WI38 (cell line): ENCODE results near the gene PDE3A.

Source experiments
- H3K4me3 ChIP-seq: 2 replicates; pipeline ENCODE4 v1.5.1; 2011; ENCODE audit warnings: low read depth, mild to moderate bottlenecking, control low read depth, low read length
- CTCF ChIP-seq: IDR thresholded peaks from 2 replicates; pipeline ENCODE4 v1.5.1; 2012; ENCODE audit warnings: low read depth, mild to moderate bottlenecking, control low read depth, low read length

The PDE3A gene

DNA sequence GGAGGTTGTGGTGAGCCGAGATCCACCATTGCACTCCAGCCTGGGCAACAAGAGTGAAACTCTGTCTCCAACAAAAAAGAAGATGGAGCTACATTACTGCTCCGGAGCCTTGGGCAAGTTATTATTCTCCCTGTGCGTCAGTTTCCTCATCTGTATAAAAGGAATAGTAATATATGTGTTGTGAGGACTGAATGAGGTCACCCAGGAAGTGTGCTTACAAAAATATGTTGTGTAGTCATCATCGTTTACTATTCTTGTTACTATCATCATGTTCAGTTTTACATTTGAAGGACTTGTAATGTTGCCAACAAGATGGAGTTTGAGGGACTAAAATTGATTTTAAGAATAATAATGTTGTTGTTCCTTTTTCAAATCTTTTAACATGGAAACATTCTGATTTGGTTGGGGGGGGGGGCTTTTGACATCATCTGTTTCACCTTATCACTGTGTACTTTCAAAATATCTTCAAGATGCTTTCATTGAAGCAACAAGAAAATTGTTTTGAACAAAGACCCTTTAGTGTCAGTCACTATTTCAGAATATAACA is 156.8 kb downstream of the PDE3A start:
- no peak overlapping the region for H3K4me3 ChIP-seq

GRCh38 chr12:20527417-20528163 is 159.3 kb downstream of the PDE3A start:
- H3K4me3 ChIP-seq: no peak overlapping the region
- no peak for TF ChIP-seq CTCF

More for the DNA sequence above, 156.8 kb downstream of the PDE3A start:
- no peak for TF ChIP-seq CTCF

- H3K4me3 ChIP-seq: no peak overlapping the region
- no peak for TF ChIP-seq CTCF
Measured at GRCh38 chr12:20528208-20528607, 159.9 kb downstream of the PDE3A start.

DNA sequence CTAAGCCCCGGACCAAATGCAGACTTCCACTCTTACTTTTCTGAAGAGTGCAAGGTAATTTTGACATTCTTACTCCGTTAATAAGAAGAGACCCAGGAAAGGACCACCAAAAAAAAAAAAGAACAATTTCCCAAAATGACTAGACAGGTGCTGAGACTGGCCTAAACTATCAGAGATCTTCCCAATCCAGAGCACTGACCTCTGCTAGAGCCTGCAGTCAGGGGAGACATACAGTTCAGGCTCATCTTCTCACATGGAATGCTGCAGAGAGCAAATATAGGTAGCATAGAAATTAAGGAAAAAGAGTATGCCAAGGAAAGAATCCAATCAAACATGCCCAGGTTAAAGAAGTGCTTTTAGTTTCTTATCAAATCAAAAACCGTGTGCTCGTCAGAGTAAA is 177.9 kb downstream of the PDE3A start:
- TF ChIP-seq CTCF: no peak
- H3K4me3 ChIP-seq: no peak overlapping the region

DNA sequence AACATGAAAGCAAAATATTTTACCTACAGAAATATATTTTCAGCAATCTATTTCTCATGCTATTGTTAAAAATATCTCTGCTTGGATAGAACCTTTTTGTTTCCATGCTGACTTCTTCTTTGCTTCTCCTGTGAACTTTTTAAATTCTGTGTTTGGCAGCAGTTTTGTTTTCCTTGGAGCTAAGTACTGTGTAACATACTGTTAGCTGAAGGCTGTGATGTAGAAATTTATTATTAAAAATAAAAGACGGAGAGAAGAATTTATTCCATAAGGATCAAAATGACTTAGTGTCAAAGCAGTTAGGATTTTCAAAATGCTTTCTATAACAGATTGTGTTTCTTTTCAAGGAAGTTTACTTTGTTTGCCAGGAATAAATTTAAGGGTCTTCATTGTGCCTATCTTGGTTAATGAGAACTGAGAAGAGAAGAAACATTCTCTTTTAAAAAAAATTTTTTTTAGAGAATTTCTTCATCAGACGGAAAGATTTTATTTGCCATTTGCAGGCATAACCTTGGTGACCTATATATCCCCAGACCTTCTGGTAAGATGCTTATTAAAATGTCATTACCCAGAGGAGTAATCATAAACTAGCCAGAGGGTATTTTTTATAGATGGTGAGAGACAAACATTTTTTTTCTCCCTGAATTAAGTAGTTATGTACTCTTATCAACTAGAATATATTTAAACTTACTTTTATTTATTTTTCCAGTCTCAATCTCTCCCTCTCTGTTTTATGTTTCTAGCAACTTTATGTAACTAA is 179.7 kb downstream of the PDE3A start:
- no peak for TF ChIP-seq CTCF
- no peak overlapping the region for H3K4me3 ChIP-seq

- H3K4me3 ChIP-seq: no peak overlapping the region
- no peak for TF ChIP-seq CTCF
Measured at GRCh38 chr12:20548611-20549010, 180.3 kb downstream of the PDE3A start.
